Measurements from ENCODE around the gene CHD6. TPM values are rescaled to one million over a fixed set of nuclear protein-coding genes. Genes with fewer than 3 reads are reported as not detected.

The CHD6 gene
- total RNA-seq, 4 donors from 2014 or later, result 24.7 to 89.7 (median 36.6) TPM

DNA sequence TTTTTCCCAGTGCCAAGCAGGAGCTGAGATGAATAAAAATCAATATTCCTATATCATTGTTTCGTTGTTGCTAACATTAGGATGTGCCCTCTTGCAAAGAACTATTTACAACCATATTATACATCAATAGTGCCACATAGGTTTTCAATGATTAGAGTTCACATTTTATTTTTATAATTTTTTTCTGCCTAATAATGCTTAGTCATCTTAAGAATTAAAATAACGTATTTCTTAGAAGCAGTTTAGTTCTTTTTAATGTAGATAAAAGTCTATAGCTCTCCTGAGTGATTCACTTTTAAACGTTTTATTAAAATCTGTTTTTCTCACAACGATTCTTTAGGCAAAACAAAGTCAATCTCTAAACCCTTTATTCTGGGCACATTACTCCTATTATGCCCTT lies 71.6 kb downstream of the CHD6 start:
- 92% methylated on average over 4 of the region's 4 CpGs for WGBS
- DNase-seq (ENCODE audit: low spot score in 2 of 2), result no peak
- H3K36me3 ChIP-seq, result peaks cover 5% of the 10 kb centered on the region
- no peaks in the 10 kb centered on the region for H3K9me3 ChIP-seq
- TF ChIP-seq, protein P1, sequence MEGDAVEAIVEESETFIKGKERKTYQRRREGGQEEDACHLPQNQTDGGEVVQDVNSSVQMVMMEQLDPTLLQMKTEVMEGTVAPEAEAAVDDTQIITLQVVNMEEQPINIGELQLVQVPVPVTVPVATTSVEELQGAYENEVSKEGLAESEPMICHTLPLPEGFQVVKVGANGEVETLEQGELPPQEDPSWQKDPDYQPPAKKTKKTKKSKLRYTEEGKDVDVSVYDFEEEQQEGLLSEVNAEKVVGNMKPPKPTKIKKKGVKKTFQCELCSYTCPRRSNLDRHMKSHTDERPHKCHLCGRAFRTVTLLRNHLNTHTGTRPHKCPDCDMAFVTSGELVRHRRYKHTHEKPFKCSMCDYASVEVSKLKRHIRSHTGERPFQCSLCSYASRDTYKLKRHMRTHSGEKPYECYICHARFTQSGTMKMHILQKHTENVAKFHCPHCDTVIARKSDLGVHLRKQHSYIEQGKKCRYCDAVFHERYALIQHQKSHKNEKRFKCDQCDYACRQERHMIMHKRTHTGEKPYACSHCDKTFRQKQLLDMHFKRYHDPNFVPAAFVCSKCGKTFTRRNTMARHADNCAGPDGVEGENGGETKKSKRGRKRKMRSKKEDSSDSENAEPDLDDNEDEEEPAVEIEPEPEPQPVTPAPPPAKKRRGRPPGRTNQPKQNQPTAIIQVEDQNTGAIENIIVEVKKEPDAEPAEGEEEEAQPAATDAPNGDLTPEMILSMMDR (IDR thresholded peaks at IDR 0.05), result no peak
- TF ChIP-seq POLR2AphosphoS5 (IDR thresholded peaks at IDR 0.05) (no peak), POLR2A (IDR thresholded peaks at IDR 0.05) (no peak), EP300 (IDR thresholded peaks at IDR 0.05) (no peak)
- peaks cover under 1% of the 10 kb centered on the region for H3K4me1 ChIP-seq
- H3K27ac ChIP-seq, result no peak overlapping the region
- no peak overlapping the region for H3K4me3 ChIP-seq
- no peaks in the 10 kb centered on the region for H3K27me3 ChIP-seq

DNA sequence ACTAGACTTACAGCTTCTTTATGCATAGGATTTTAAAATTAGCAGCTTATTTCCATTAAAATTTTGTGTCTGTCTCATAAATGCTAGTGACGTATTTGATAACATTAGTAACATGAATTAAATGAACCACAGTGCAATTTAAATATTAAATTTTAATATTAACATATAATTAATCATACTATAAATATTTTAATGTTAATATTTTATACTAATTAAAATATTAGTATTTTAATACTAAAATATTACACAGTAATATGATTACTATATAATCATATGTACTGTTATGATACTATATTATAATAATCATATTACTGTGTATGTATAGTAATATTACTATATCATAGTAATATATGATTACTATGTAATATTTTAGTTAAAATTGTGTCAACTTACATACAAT lies 73.7 kb downstream of the CHD6 start:
- Histone ChIP-seq H3K27me3 (no peaks in the 10 kb centered on the region), H3K9me3 (no peaks in the 10 kb centered on the region), H3K27ac (no peak overlapping the region), H3K4me1 (peaks cover 11% of the 10 kb centered on the region), H3K36me3 (peaks cover 5% of the 10 kb centered on the region), H3K4me3 (no peak overlapping the region)
- no peak for TF ChIP-seq POLR2A (IDR thresholded peaks at IDR 0.05)
- TF ChIP-seq, protein P1 (IDR thresholded peaks at IDR 0.05), result no peak
- no peak for TF ChIP-seq EP300 (IDR thresholded peaks at IDR 0.05)
- 90% methylated on average over 1 of the region's 1 CpG for WGBS
- DNase-seq (ENCODE audit: low spot score in 2 of 2), result no peak

DNA sequence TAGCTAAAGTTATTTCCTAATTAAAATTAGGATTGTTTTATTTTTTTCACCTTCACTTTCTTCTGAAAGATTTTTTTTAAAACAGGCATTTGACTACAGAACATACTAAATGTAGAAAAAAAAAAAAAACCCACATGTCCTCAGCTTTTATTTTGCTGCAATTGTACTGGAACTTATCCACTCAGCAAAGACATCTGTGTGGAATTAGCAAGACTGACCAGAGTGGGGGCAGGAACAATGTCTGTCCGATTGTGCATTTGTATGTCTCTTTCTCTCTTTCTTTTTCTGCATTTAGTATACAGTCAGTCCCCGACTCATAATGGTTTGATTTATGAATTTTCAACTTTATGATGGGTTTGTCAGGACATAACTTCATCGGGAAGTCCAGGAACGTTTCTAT lies 77.3 kb downstream of the CHD6 start:
- Histone ChIP-seq H3K4me1 (peaks cover 11% of the 10 kb centered on the region), H3K27ac (no peak overlapping the region), H3K27me3 (no peaks in the 10 kb centered on the region), H3K4me3 (no peak overlapping the region), H3K36me3 (peaks cover 22% of the 10 kb centered on the region), H3K9me3 (no peaks in the 10 kb centered on the region)
- TF ChIP-seq POLR2A (IDR thresholded peaks at IDR 0.05), result no peak
- no peak for TF ChIP-seq EP300 (IDR thresholded peaks at IDR 0.05)
- no peak for TF ChIP-seq POLR2AphosphoS5 (IDR thresholded peaks at IDR 0.05)
- TF ChIP-seq, protein P1 (IDR thresholded peaks at IDR 0.05), result no peak
- 53% methylated on average over 4 of the region's 4 CpGs for WGBS
- no peak for DNase-seq (ENCODE audit: low spot score in 2 of 2)

DNA sequence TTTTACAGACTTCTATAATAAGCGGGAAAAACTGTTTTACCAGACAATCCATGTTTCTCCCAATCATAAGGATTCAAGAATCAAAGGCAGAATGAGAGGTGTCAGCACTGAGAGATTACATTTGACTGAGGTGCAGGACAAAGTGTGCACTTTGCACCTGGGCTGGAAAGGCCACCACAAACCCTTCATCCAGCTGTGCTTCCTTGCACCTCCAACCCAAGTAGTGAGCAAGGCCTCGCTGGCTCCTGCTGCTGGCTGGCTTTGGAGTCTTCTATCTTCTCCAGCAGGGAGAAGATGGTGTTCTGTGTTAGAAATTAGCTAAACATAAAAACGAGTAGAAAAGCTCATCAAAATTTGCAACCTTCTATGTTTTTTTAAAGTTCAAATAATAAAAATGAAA lies 77.7 kb downstream of the CHD6 start:
- no peak overlapping the region for H3K27ac ChIP-seq
- TF ChIP-seq POLR2A (IDR thresholded peaks at IDR 0.05) (no peak), POLR2AphosphoS5 (IDR thresholded peaks at IDR 0.05) (no peak)
- TF ChIP-seq, protein P1 (IDR thresholded peaks at IDR 0.05), result no peak
- H3K4me3 ChIP-seq, result no peak overlapping the region
- no peak for DNase-seq (ENCODE audit: low spot score in 2 of 2)
- WGBS, result 70% methylated on average over 3 of the region's 3 CpGs
- H3K4me1 ChIP-seq, result peaks cover 11% of the 10 kb centered on the region
- peaks cover 22% of the 10 kb centered on the region for H3K36me3 ChIP-seq
- no peaks in the 10 kb centered on the region for H3K9me3 ChIP-seq
- no peaks in the 10 kb centered on the region for H3K27me3 ChIP-seq

DNA sequence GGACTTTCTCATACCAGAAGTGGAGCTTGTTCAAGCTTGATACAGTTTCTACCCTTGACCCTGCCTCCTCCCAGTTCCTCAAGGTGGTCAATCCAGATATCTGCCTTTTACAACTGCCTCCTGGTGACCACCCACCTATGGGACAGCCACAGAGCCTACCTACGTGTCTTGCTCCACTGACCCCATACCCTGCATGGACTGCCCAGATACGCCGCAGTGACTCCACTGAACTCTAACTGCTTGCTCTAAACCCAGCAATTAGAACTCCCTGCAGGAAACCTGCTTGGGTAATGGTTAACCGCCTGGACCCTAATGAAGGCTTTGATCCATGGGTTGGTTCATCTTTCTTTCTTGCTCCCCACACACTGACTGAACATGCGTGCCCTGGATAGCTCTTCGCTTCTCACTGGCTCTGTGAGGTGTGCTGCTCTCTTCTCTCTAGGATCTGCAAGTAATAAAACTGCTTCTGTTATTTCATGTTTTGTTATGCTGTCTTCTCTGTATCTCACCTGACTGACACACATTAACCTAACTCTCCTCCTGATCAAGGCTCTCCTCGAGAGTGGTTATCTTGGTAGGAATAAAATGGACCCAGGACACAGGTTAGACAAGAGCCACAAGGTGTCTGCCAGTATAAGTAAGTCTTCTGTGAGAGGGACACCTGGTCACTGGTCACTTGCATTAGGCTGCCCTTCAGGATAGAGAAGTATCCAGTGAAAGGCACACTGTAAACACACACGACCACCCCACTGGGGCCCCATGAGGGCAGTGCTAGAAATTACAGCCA lies 79.2 kb downstream of the CHD6 start:
- Histone ChIP-seq H3K27ac (no peak overlapping the region), H3K27me3 (no peaks in the 10 kb centered on the region), H3K4me3 (no peak overlapping the region), H3K4me1 (peaks cover 11% of the 10 kb centered on the region), H3K36me3 (peaks cover 22% of the 10 kb centered on the region), H3K9me3 (no peaks in the 10 kb centered on the region)
- DNase-seq (ENCODE audit: low spot score in 2 of 2), result no peak
- WGBS, result 93% methylated on average over 8 of the region's 8 CpGs
- TF ChIP-seq EP300 (IDR thresholded peaks at IDR 0.05) (no peak), POLR2AphosphoS5 (IDR thresholded peaks at IDR 0.05) (no peak)
- TF ChIP-seq, protein P1 (IDR thresholded peaks at IDR 0.05), result no peak
